Right lobe of liver (tissue), 6 donors: ENCODE measurements around the gene WDFY4. TPM values are rescaled to one million over a fixed set of nuclear protein-coding genes. Genes with fewer than 3 reads are reported as not detected.

Source experiments
- ATAC-seq, 4 donors: fragments of 200-7000 bp; cut with Tn5 transposase; one replicate each; pipeline ENCODE4 v1.9.1; 2020; ENCODE audit warnings: mild to moderate bottlenecking in 4 of 4, moderate library complexity in 4 of 4
- DNase-seq, 3 donors: peaks; one replicate each; pipeline ENCODE4 v3.0.0-alpha.2; 2020
- H3K27ac ChIP-seq, 3 donors: fragments of 200-600 bp; one replicate each; pipeline ENCODE4 v1.8.0; 2022
- H3K27me3 ChIP-seq, 2 donors: fragments of 200-600 bp; one replicate each; pipeline ENCODE4 v1.8.0; 2022
- H3K36me3 ChIP-seq, 4 donors: fragments of 200-600 bp; sonication (generic) in 1 of 4; one replicate each; pipeline versions ENCODE4 v1.5.1 to v1.8.0; 2017 to 2022; ENCODE audit warnings: control low read depth in 1 of 4
- H3K4me1 ChIP-seq, 4 donors: fragments of 200-600 bp; sonication (generic) in 1 of 4; one replicate each; pipeline versions ENCODE4 v1.5.1 to v1.8.0; 2017 to 2022; ENCODE audit warnings: control low read depth in 1 of 4
- H3K4me3 ChIP-seq, 3 donors: fragments of 200-600 bp; one replicate each; pipeline ENCODE4 v1.8.0; 2022
- H3K9me3 ChIP-seq, 4 donors: fragments of 200-600 bp; sonication (generic) in 1 of 4; one replicate each; pipeline versions ENCODE4 v1.5.1 to v1.8.0; 2017 to 2022; ENCODE audit warnings: control low read depth in 1 of 4
- POLR2A ChIP-seq: fragments of 450-650 bp; IDR thresholded peaks from one replicate; pipeline ENCODE4 v1.6.1; 2017; ENCODE audit warnings: antibody characterized with exemption, mild to moderate bottlenecking
- WGBS: methylation state at CpG from one replicate; pipeline ENCODE4 v1.1.6; 2018; ENCODE audit warnings: low coverage, low lambda C conversion rate; ENCODE audit not compliant: insufficient coverage; ENCODE audit errors: missing lambda C conversion rate; 5-methylcytosine and 5-hydroxymethylcytosine counted together
- intact Hi-C, 2 donors: fragments of 100-400 bp; cut with DNase I; formaldehyde crosslinking; loops; one replicate each; pipeline versions ENCODE4 v1.11.2 to v1.14.1; 2022
- total RNA-seq, 6 experiments: library from RNA; depleted of rRNA in 2 of 6; stranded (reverse); fragments of >200 nt in 2 of 6; fragmentation: NEBNext Ultra II Directional in 3 of 6; extraction: Animal tissue kit (Norgen Biotek cat#: 25700) in 3 of 6; gene quantifications; one replicate each; pipeline versions ENCODE4 v1.1.0 to v1.2.4, GENCODE V29; 2016 to 2023
- TF ChIP-seq, protein P1 (sequence below), 4 donors: fragments of 200-600 bp in 3 of 4; fragments of 450-650 bp in 1 of 4; IDR thresholded peaks; one replicate each; pipeline versions ENCODE4 v1.5.1 to v1.8.0; 2016 to 2022; ENCODE audit warnings: antibody characterized with exemption in 4 of 4, mild to moderate bottlenecking in 2 of 4
- donor health status: DM: no; HTN: yes; CAD: no.
- donor health status: DM: no; HTN: no; CAD: no.
- donor health status: DM: no; HTN: no; CAD: no.
- donor health status: DM: no; HTN: yes; CAD: no.
- donor health status: DM: no; HTN: yes; CAD: no.

The WDFY4 gene
- total RNA-seq, 6 experiments from 2014 or later: 1.4 to 4.1 (median 1.9) TPM

DNA sequence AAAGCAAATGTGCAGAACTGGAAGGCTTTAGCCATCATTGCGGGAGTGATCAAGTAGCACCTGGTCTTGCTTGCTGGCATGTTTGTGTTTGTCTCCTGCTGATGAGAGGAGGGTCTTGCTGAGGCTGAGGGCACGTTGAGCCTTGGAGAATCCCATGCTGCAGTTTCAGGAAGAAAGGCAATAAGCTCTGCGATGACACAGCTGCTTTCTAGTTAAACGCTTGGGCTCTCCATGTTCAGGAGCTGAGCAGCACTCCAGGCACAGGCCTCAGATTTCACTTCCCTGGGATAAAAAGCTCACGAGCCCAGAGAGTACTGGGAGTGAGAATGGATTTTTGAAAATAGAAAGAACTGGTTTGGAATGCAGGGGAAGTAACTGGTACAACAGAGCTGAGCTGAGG, 154.2 kb downstream of the WDFY4 start:
- Histone ChIP-seq H3K4me1 (no peaks in the 10 kb centered on the region), H3K36me3 (no peaks in the 10 kb centered on the region), H3K4me3 (no peak overlapping the region), H3K27me3 (no peaks in the 10 kb centered on the region), H3K9me3 (no peaks in the 10 kb centered on the region), H3K27ac (no peak overlapping the region)
- ATAC-seq (no peak), DNase-seq (no peak)
- intact Hi-C loops: no loop called here
- TF ChIP-seq POLR2A: no peak
- TF ChIP-seq, protein P1, sequence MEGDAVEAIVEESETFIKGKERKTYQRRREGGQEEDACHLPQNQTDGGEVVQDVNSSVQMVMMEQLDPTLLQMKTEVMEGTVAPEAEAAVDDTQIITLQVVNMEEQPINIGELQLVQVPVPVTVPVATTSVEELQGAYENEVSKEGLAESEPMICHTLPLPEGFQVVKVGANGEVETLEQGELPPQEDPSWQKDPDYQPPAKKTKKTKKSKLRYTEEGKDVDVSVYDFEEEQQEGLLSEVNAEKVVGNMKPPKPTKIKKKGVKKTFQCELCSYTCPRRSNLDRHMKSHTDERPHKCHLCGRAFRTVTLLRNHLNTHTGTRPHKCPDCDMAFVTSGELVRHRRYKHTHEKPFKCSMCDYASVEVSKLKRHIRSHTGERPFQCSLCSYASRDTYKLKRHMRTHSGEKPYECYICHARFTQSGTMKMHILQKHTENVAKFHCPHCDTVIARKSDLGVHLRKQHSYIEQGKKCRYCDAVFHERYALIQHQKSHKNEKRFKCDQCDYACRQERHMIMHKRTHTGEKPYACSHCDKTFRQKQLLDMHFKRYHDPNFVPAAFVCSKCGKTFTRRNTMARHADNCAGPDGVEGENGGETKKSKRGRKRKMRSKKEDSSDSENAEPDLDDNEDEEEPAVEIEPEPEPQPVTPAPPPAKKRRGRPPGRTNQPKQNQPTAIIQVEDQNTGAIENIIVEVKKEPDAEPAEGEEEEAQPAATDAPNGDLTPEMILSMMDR (IDR thresholded peaks at IDR 0.05): no peak
- 50% methylated on average over 5 of the region's 5 CpGs for WGBS

DNA sequence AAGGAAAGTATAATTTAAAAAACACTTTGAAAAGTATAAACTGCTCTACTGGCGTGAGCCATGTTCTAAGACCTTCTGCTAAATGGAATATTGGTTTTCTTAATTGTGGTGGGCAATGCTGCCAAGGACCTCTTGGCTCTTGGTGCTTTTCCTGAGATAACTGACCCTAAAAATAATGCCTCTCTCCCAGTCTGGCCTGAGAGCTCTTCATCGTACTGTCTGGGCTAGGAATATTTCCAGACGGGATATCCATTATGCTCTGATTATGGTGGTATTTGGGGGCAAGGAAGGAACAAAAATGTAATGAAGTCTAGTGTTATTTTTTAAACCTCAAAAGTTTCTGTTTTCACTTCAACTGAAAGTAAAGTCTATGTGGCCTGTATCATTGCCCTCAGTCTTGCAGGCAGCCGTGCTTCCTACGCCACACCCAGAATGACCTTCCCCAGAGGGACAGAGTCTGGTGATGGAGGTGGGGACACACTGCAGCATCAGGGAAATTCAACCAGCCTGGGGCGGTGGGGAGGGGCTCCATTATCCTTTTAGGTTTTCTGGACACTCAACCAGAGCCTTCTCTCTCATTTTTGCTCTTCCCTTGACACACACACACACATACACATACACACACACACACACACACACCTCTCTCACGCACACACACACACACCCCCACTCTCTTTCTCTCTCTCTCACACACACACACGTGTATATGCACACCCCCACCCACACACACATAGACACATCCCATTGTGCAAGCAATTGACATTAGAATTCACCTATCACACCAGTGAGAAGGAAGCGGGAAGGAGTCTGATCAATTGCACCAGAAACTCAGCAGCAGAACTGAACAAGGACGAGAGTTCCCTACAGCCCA, 155.4 kb downstream of the WDFY4 start:
- intact Hi-C loops: no loop called here
- no peak overlapping the region for H3K4me3 ChIP-seq
- no peaks in the 10 kb centered on the region for H3K4me1 ChIP-seq
- no peak for TF ChIP-seq POLR2A
- TF ChIP-seq, protein P1 (IDR thresholded peaks at IDR 0.05): no peak
- no peak for ATAC-seq
- no peak for DNase-seq
- WGBS: 67% methylated on average over 10 of the region's 10 CpGs
- H3K9me3 ChIP-seq: no peaks in the 10 kb centered on the region
- H3K27ac ChIP-seq: no peak overlapping the region
- H3K27me3 ChIP-seq: no peaks in the 10 kb centered on the region
- H3K36me3 ChIP-seq: no peaks in the 10 kb centered on the region

DNA sequence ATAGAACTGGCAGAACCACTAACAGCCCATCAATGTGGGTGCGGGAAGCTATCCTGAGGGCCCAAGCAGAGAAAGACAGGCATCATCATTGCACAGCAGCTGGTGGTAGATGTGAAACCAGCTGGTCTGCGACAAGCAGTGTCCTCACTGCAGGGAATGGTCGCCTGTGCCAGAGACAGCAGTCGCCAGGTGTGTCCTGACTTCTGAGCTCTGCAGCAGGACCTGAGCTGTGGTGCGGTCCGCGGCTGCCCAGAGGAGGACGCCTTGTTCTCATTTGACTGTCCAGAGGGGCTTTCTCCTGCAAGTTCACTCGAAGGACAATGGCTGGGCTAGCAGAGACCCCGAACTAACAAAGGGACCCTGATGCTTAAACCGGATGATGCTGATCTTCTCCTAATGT, 157.6 kb downstream of the WDFY4 start:
- Histone ChIP-seq H3K4me1 (no peaks in the 10 kb centered on the region), H3K4me3 (no peak overlapping the region), H3K36me3 (no peaks in the 10 kb centered on the region), H3K27ac (no peak overlapping the region), H3K27me3 (no peaks in the 10 kb centered on the region), H3K9me3 (no peaks in the 10 kb centered on the region)
- no CpG with 5 or more reads among the region's 11 CpGs for WGBS
- no peak for DNase-seq
- intact Hi-C loops: no loop called here
- no peak for ATAC-seq
- TF ChIP-seq, protein P1 (IDR thresholded peaks at IDR 0.05): no peak
- TF ChIP-seq POLR2A: no peak

DNA sequence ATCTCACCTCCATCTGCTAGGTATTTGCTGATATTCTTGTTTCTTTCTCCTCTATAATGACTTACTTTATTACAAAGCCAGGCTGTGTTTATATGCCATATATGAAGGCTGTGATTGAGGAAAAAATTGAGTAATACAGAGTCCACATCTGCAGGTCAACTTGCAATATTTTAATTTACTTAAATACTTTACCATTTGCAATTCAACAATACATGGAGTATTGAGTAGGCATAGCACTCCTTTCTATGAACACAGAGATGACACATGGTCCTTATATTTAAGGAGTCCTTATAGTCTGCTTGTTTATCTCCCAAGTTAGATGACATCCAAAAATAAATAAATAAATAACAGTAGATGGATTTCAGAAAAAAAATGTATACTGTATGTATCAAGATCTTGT, 158.5 kb downstream of the WDFY4 start:
- no peaks in the 10 kb centered on the region for H3K36me3 ChIP-seq
- no peak overlapping the region for H3K27ac ChIP-seq
- DNase-seq (no peak), ATAC-seq (no peak)
- TF ChIP-seq, protein P1 (IDR thresholded peaks at IDR 0.05): no peak
- no peak for TF ChIP-seq POLR2A
- intact Hi-C loops: no loop called here
- no peak overlapping the region for H3K4me3 ChIP-seq
- no peaks in the 10 kb centered on the region for H3K27me3 ChIP-seq
- H3K9me3 ChIP-seq: no peaks in the 10 kb centered on the region
- no peaks in the 10 kb centered on the region for H3K4me1 ChIP-seq
